GM19452 (cell line): Measurements from ENCODE around the gene GRK4.

ENCODE experiments used
- ATAC-seq: cut with Tn5 transposase; IDR thresholded peaks from one replicate; pipeline ENCODE4 v1.9.1; 2021; ENCODE audit not compliant: unreplicated experiment

GRK4 gene

GRCh38 chr4:3067473-3068001, 104.2 kb downstream of the GRK4 start:
- ATAC-seq = no peak

GRCh38 chr4:3069661-3070199, 106.4 kb downstream of the GRK4 start:
- ATAC-seq = no peak

- ATAC-seq = no peak
These were observed 107.5 kb downstream of the GRK4 start for GRCh38 chr4:3070709-3071500.

GRCh38 chr4:3071811-3072210, 108.4 kb downstream of the GRK4 start:
- ATAC-seq = no peak

- ATAC-seq = no peak
These were observed 110.0 kb downstream of the GRK4 start for GRCh38 chr4:3073158-3074077.

- ATAC-seq = peak; percentile 82
These were observed 110.9 kb downstream of the GRK4 start, which contains the start of the genes HTT and HTT-AS for GRCh38 chr4:3074078-3074845. TSS of gene HTT (plus strand) at chr4:3074681. CDS start at chr4:3074826, 145 bp downstream. TSS of gene HTT-AS (minus strand) at chr4:3074538.

GRCh38 chr4:3074846-3075651, 111.7 kb downstream of the GRK4 start:
- ATAC-seq = peak; percentile 5

GRCh38 chr4:3075652-3075981, 112.2 kb downstream of the GRK4 start:
- ATAC-seq = no peak

- ATAC-seq = peak; percentile 42
These were observed 114.4 kb downstream of the GRK4 start for GRCh38 chr4:3077796-3078195.

- no peak for ATAC-seq
These were observed 116.3 kb downstream of the GRK4 start for GRCh38 chr4:3079694-3080123.

- ATAC-seq = no peak
These were observed 119.6 kb downstream of the GRK4 start for GRCh38 chr4:3082925-3083515.

GRCh38 chr4:3083732-3084131, 120.4 kb downstream of the GRK4 start:
- no peak for ATAC-seq

- ATAC-seq = no peak
These were observed 122.7 kb downstream of the GRK4 start for GRCh38 chr4:3085948-3086670.

- ATAC-seq = no peak
These were observed 123.9 kb downstream of the GRK4 start for GRCh38 chr4:3087115-3087797.
